ENCODE results near the gene CLEC4F. TPM values are rescaled to one million over a fixed set of nuclear protein-coding genes. Genes with fewer than 3 reads are reported as not detected.

CLEC4F gene
- total and polyA plus RNA-seq, 2 of the 13 experiments (the other 11 are each of a cell fraction or from before 2014, with no cell fraction given) = 0.12 to 0.13 TPM

GRCh38 chr2:70837980-70838925 is 17.9 kb upstream of the CLEC4F start (continued):
- no peak for TF ChIP-seq CEBPG (CRISPR knock-in tag; IDR thresholded peaks at IDR 0.05)
- no peak for TF ChIP-seq ZNF703 (CRISPR knock-in tag; IDR thresholded peaks at IDR 0.05; ENCODE audit: borderline replicate concordance)
- no peak for TF ChIP-seq ZNF337 (CRISPR knock-in tag; IDR thresholded peaks at IDR 0.05; ENCODE audit: borderline replicate concordance, low read depth)
- no peak for TF ChIP-seq PRPF4 (IDR thresholded peaks at IDR 0.05; ENCODE audit: low read depth, low read length, poor library complexity, severe bottlenecking)

- intact Hi-C loops (cut with micrococcal nuclease; ENCODE audit: unreplicated experiment) = no loop called here
- Histone ChIP-seq H3K4me3 (replicated peaks in 1 of 3; ENCODE audit: insufficient read depth in 1 of 3, low read depth in 2 of 3, low read length in 3 of 3) (no peak within 1 kb of the TSS), H3K36me3 (replicated peaks in 1 of 2; ENCODE audit: control insufficient read depth in 1 of 2, insufficient read depth in 2 of 2, low read length in 2 of 2) (no peaks in the 10 kb centered on the region), H3K9ac (ENCODE audit: insufficient read depth, low read depth, low read length) (no peak within 1 kb of the TSS), H3K4me1 (ENCODE audit: insufficient read depth, low read length) (peaks cover 11% of the 10 kb centered on the region), H3K27ac (ENCODE audit: extremely low read length, insufficient read depth, low read length) (no peak within 1 kb of the TSS), H3K27me3 (ENCODE audit: control insufficient read depth in 1 of 2, insufficient read depth in 2 of 2, low read length in 2 of 2) (peaks cover 0 to 31% of the 10 kb centered on the region in 2 experiments; a peak in 4 of 5 replicates), H4K20me1 (ENCODE audit: insufficient read depth, low read length) (no peaks in the 10 kb centered on the region), H3K79me2 (ENCODE audit: insufficient read depth, low read length) (no peaks in the 10 kb centered on the region), H3K9me3 (ENCODE audit: low read length) (no peaks in the 10 kb centered on the region), H2AFZ (ENCODE audit: low read length) (no peak within 1 kb of the TSS), H3K4me2 (ENCODE audit: low read depth, low read length) (no peak within 1 kb of the TSS)
- BruUV-seq (replicated peaks) = no TSS peak
- TF ChIP-seq TFDP2 (CRISPR knock-in tag; IDR thresholded peaks at IDR 0.05) = no peak
- FAIRE-seq = no peak
- ChIA-PET POLR2A (no interaction called here), CTCF (ENCODE audit: low intra/inter-chr PET ratio, low total read pairs) (no interaction called here)
- in situ Hi-C loops (cut with HindIII; ENCODE audit: extremely low pct_ligation_motif_present, low pct_unique_long_range_greater_than_20kb) = no loop called here
- no peak for DNase-seq (ENCODE audit: low spot score)
- no peak for ATAC-seq
- 82% methylated on average over 4 of the region's 4 CpGs for WGBS (ENCODE audit: low lambda C conversion rate)
These were observed 15.2 kb upstream of the CLEC4F start, which contains the start of gene CD207 for GRCh38 chr2:70835643-70836042. CD207 (minus strand) TSS chr2:70835816; CDS start chr2:70835776, 40 bp downstream.

All from HepG2 (cell line).